Parathyroid adenoma (tissue), 2 donors: Measurements from ENCODE around the gene TTC22.

ENCODE experiments used
- H2AFZ ChIP-seq: fragments of 300-600 bp; sonication (generic); one replicate; pipeline ENCODE4 v1.7.0; 2017; ENCODE audit warnings: antibody characterized with exemption, mild to moderate bottlenecking
- H3K27ac ChIP-seq: fragments of 300-600 bp; sonication (generic); one replicate; pipeline ENCODE4 v1.7.0; 2017
- H3K27me3 ChIP-seq: fragments of 300-600 bp; sonication (generic); one replicate; pipeline ENCODE4 v1.7.0; 2017; ENCODE audit warnings: low read length; ENCODE audit not compliant: control insufficient read depth, insufficient read depth
- H3K36me3 ChIP-seq: fragments of 300-600 bp; sonication (generic); one replicate; pipeline ENCODE4 v1.7.0; 2017; ENCODE audit warnings: low read length; ENCODE audit not compliant: control insufficient read depth, insufficient read depth
- H3K4me1 ChIP-seq: fragments of 300-600 bp; sonication (generic); one replicate; pipeline ENCODE4 v1.7.0; 2017; ENCODE audit warnings: control low read depth
- H3K4me2 ChIP-seq: fragments of 300-600 bp; sonication (generic); one replicate; pipeline ENCODE4 v1.7.0; 2017; ENCODE audit warnings: low read length
- H3K4me3 ChIP-seq: fragments of 300-600 bp; sonication (generic); one replicate; pipeline ENCODE4 v1.7.0; 2017; ENCODE audit warnings: low read depth, low read length
- H3K79me2 ChIP-seq: fragments of 300-600 bp; sonication (generic); one replicate; pipeline ENCODE4 v1.7.0; 2017; ENCODE audit warnings: control low read depth
- H3K9ac ChIP-seq: fragments of 300-600 bp; sonication (generic); one replicate; pipeline ENCODE4 v1.7.0; 2017; ENCODE audit warnings: mild to moderate bottlenecking
- H3K9me3 ChIP-seq: fragments of 300-600 bp; sonication (generic); one replicate; pipeline ENCODE4 v1.7.0; 2017; ENCODE audit warnings: low read length; ENCODE audit not compliant: control insufficient read depth
- CTCF ChIP-seq: fragments of 300-600 bp; sonication (generic); IDR thresholded peaks from one replicate; pipeline ENCODE4 v1.7.0; 2017; ENCODE audit warnings: antibody characterized with exemption, mild to moderate bottlenecking
- donor health status: primary hyperparathyroidism.

Gene TTC22

DNA sequence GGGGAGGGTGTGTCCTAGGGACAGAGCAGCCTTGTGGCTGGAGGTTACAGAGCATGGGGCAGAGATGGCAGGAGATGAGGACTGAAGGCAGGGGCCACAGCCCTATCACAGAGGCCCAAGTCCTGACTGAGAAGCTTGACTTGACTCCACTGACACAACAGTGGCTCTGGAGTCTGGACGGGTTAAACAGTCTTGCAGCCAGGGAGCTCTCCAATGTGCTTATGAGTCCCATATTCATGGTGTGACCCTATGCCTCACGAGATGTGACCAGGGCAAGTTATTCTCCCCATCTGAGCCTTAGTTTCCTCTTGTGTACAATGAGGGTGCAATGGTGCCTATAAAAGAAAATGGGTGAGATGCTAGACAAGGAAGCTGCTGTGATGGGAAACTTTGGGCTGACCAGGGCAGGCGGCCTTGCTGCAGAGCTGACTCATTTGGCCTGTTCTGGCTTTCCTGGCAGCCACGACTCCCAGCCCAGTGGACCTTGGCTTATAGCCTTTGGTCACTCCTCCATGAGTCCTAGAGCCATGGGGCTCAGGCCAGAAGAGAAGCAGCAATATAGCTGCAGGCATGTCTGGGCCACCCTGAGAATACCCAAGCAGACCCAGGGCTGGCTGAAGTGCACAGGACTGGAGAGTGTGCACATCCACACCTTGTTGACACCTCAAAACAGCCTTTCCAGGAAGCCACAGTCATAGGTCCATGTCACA is 2.8 kb upstream of the TTC22 start:
- no peaks in the 10 kb centered on the region for H3K79me2 ChIP-seq
- no peak overlapping the region for H3K9ac ChIP-seq
- no peak overlapping the region for H3K27ac ChIP-seq
- H3K36me3 ChIP-seq, result no peaks in the 10 kb centered on the region
- no peaks in the 10 kb centered on the region for H3K9me3 ChIP-seq
- H3K4me1 ChIP-seq, result no peaks in the 10 kb centered on the region
- H2AFZ ChIP-seq, result no peak overlapping the region
- H3K27me3 ChIP-seq, result no peaks in the 10 kb centered on the region
- no peak overlapping the region for H3K4me2 ChIP-seq
- H3K4me3 ChIP-seq, result no peak overlapping the region
- TF ChIP-seq CTCF, result no peak

DNA sequence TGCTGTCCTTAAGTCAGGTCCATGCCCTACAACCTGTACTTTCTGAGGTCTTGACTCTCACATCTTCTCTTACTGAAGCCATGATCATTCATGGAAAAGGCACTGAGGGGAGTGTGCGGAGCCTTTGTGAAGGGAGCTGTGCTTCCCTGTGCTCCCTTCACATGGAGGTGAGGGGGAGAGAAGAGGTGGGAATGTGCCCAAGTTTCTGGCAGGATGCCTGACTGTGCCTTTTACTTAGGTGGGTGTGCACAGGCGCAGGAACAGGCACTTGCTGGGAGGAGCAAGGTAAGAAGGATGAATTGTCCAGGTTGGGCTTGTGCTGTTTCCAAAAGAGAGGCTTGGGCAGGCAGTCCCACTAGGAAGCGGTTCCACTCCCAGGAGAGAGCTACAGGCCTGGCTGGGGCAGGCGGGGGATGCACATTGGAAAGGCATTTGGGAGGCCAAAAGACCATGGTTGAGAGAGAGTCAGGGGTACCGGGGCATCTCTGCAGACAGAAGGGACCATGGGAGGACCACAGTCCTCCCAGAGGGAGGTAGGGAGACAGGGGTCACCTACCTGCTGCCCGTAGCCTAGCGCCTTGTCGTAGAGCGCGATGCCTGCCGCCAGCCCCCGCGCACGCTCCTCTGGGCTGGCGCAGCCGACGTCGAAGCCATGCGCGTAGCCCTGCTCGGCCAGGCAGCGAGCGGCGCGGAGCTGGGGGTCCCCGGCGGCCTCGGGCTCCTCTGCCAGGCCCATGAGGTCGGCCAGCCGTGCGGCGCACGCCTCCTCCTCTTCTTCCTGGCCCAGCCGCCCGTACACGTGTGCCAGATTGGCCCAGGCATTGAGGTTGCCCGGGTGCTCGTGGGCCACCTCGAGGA is 853 bp downstream of the TTC22 start:
- Histone ChIP-seq H3K9me3 (no peaks in the 10 kb centered on the region), H3K9ac (peak overlapping the region; percentile 46), H3K36me3 (no peaks in the 10 kb centered on the region), H3K79me2 (no peaks in the 10 kb centered on the region), H3K27me3 (no peaks in the 10 kb centered on the region), H3K4me2 (peak overlapping the region; percentile 90), H3K4me1 (peaks cover 6% of the 10 kb centered on the region), H2AFZ (peak overlapping the region; percentile 76), H3K27ac (peak overlapping the region; percentile 85), H3K4me3 (peak overlapping the region; percentile 78)
- no peak for TF ChIP-seq CTCF

DNA sequence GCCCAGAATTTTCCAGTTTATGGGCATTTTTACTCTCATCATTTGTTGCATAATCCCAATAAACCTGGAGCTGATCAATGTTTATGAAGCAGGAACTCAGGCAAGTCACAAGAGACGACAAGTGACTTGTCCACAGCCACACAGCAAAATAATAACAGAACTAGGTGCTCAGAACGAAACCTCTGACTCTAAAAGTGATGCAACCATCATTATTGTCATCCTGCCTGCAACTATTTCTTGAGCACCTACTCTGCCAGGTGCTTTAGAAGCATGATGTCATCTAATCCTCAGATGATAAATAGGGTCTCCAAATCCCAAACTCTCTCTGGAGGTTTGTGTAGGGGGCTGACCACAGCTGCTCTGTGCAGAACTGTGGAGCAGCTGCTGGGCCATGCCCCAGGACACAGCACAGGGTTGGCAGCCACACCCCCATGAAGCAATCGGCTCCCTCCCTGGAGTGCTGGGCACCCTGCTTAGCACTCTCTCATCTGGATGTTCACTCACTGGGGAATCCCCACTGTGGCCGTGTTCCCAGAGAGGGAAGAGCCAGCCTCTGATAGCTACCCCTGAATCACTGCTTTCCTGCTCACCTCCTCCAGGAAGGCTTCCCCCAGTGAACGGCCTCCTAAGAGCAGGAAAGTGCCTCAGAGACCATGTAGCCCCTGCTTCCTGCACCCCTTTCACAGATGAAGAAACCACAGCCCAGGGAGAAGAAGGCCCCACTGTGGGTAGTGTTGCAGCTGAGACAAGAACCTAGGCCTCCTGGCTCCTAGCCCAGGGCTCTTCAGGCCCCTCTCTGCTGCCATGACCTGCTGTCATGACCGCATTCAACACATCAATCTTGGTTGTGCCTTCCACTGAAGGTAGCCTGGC is 2.1 kb downstream of the TTC22 start:
- Histone ChIP-seq H3K9me3 (no peaks in the 10 kb centered on the region), H3K36me3 (no peaks in the 10 kb centered on the region), H3K27me3 (no peaks in the 10 kb centered on the region), H2AFZ (no peak overlapping the region), H3K4me3 (no peak overlapping the region), H3K4me2 (peak overlapping the region; percentile 90), H3K9ac (no peak overlapping the region), H3K79me2 (no peaks in the 10 kb centered on the region), H3K27ac (peak overlapping the region; percentile 2), H3K4me1 (peaks cover 15% of the 10 kb centered on the region)
- TF ChIP-seq CTCF, result no peak

- no peak for TF ChIP-seq CTCF
- Histone ChIP-seq H3K9me3 (no peaks in the 10 kb centered on the region), H3K79me2 (no peaks in the 10 kb centered on the region), H3K27ac (no peak overlapping the region), H3K36me3 (no peaks in the 10 kb centered on the region), H2AFZ (no peak overlapping the region), H3K27me3 (no peaks in the 10 kb centered on the region), H3K4me1 (peaks cover 15% of the 10 kb centered on the region), H3K4me2 (no peak overlapping the region), H3K9ac (no peak overlapping the region), H3K4me3 (no peak overlapping the region)
Observed at GRCh38 chr1:54798206-54798605, 2.9 kb downstream of the TTC22 start.
